HG03045 (cell line): ENCODE measurements around the gene NCK1.

Experiments used
- ATAC-seq: cut with Tn5 transposase; IDR thresholded peaks from one replicate; pipeline ENCODE4 v1.9.1; 2021; ENCODE audit warnings: mild to moderate bottlenecking, moderate library complexity; ENCODE audit not compliant: unreplicated experiment

NCK1 gene

GRCh38 chr3:136905549-136905948 is 43.5 kb downstream of the NCK1 start:
- ATAC-seq = no peak

DNA sequence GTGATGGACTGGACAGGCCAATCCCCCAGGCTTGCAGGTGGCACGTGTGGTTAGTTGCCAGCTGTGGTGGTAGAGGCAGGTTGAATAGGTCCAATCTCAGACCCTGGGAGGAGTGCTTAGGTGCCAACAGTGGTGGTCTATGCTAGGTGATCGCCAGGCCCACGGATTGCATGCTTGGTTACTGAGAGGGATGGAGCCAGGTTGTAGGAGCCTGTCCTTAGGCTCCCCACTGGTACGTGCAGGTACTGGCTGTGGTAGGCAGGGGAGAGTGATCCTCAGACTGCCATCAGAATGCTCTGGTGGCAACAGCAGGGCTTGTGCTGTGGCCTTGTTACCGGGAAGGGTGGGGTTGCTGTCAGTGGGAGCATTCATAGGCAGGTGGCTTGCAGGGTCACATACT is 44.7 kb downstream of the NCK1 start:
- no peak for ATAC-seq

DNA sequence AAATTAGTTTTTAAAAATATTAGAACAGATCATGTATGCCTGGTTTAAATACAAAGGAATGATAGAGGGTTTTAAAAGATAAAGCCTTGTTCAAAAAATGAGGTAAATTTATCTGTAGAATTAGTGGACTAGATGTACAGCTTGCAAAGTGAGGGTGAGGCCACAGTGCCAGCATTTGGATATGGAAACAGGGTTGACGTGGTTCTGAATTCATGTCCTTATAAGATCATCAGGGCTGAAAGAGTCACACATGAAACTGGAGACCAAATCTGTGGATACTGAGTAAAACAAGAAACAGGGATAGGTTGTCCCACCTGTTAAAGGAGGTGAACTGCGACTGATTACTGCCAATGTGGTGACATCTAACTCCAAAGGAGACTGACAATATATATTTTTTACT is 46.3 kb downstream of the NCK1 start:
- ATAC-seq = no peak

DNA sequence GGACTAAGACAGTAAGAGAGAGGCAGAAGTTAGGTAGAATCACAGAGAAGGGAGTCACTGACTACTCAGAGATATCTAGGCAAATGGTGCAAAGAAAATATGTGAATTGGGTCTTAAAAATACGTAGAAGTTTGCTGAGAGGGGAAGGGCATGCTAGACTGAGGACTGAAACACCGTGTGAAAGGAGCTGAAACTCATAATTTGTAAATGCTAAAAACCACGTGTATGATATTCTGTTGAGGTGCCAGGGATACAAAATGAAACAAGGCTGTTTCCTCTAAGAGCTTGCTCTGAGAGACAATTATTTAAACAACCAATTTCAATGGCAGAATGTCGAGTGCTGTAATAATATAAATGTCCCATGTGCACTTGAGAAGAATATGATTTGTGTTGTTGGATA is 47.2 kb downstream of the NCK1 start:
- ATAC-seq = no peak

- ATAC-seq = no peak
These were observed 48.7 kb downstream of the NCK1 start for GRCh38 chr3:136910697-136911096.

- ATAC-seq = no peak
These were observed 51.2 kb downstream of the NCK1 start for GRCh38 chr3:136913168-136913567.

DNA sequence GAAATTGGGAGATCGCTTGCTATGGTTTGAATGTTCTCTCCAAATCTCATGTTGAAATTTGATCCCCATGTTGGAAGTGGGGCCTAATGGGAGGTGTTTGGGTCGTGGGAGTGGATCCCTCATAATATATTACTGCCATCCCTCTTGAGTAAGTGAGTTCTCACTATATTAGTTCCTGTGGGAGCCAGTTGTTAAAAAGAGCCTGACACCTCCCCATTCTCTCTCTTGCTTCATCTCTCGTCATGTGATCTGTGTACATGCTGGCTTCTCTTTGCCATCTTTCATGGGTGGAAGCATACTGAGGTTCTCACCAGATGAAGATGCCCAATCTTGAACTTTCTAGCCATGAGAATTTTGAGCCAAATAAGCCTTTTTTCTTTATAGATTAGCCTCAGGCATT is 52.7 kb downstream of the NCK1 start:
- ATAC-seq = no peak

GRCh38 chr3:136916223-136916622 is 54.2 kb downstream of the NCK1 start:
- ATAC-seq = no peak

GRCh38 chr3:136919799-136920580 is 58.0 kb downstream of the NCK1 start:
- ATAC-seq = no peak

DNA sequence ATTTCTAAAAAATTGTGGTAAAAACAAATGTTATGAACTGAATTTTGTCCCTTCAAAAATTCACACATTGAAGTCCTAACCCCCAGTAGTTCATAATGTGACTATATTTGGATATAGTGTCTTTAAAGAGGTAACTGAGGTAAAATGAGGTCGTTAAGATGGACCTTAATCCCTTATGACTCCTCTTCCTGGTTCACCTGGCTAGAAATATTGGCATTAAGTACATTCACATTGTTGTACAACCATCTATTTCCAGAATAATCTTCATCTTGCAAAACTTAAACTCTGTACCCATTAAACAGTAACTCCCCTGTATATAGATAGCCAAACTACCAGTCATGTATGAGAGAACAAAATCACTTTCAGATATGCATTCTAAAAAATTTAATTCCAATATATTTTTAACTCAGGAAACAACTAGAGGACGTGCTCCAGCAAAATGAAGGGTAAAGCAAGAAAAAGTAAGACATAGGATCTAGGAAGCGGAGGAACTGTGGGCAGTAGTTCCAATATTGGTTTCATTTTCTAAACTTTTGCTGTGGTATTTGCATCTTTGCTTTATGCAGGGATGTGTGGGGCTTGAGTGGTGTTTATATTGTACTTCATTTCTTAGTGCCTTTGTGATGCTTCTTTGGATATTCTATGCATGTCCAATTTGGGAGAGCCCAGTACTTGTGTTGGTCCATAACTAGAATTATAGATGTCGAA is 59.0 kb downstream of the NCK1 start:
- no peak for ATAC-seq

- ATAC-seq = no peak
These were observed 63.6 kb downstream of the NCK1 start for GRCh38 chr3:136925425-136926190.

DNA sequence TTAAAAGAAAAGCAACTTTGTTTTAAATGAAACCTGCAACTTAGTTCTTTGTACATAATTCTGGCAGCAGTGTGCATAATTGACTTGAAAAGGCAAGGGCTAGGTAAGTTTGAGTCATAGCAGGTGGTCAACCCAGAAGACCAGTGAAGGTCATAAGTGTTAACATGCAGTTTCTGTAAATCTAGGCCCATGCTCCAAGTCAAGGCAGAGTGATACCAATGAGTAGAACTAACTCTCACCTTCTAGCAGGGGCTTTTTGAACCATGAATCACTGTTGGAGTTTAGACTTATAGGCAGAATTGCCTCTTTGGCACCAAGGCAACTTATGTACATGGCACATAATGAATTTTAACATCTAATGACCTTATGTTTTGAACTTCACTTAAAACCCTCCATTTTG is 66.2 kb downstream of the NCK1 start:
- no peak for ATAC-seq

- no peak for ATAC-seq
These were observed 68.1 kb downstream of the NCK1 start for GRCh38 chr3:136929977-136930670.

DNA sequence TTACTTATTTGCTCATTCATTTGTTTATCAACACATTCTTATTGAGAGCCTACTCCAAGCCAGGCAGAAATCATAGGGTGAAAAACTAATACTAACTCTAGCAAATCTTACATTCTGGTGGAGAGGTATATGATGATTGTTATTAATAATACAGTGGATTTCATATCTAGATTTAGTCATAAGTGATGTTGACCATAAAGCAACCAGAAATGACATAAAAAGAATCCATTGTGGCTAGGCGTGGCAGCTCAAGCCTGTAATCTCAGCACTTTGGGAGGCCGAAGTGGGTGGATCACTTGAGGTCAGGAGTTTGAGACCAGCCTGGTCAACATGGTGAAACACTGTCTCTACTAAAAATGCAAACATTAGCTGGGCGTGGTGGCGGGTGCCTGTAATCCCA is 69.6 kb downstream of the NCK1 start:
- ATAC-seq = no peak

- ATAC-seq = peak; percentile 55
These were observed 70.5 kb downstream of the NCK1 start for GRCh38 chr3:136932523-136932922.

DNA sequence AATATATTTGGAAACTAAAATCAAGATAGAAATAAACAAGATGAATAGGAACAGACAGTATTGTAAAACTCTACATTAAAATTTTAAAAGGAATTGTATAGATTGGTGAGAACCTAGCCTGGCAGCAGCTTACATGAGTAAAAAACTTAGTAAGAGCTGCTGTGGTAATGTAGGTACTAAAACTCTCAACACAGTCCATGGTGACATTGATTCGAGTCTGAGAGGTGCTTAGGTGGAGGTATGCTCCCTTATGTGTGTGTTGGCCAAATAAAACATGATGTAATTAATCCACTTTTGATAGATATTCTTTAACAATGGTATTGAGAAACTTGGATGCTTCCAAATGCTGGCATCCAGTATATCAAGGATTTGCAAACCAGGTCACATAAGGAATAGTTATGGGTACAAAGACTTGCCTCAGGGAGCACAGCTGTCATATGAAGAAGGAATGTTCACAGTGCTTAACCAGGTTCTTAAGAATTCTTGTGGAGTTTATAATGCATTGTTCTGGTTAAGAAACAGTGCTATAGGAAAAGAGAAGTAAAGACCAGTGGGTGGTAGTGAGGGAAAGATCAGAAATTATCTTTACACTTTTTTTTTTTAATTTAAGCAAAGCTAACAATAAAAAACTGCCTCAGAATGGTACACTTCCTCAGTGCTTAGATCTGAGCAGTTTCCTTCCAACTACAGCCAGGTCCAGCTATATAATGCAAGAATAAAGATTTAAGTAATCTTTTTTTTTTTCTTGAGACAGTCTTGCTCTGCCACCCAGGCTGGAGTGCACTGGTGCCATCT is 71.2 kb downstream of the NCK1 start:
- ATAC-seq = peak; percentile 19

DNA sequence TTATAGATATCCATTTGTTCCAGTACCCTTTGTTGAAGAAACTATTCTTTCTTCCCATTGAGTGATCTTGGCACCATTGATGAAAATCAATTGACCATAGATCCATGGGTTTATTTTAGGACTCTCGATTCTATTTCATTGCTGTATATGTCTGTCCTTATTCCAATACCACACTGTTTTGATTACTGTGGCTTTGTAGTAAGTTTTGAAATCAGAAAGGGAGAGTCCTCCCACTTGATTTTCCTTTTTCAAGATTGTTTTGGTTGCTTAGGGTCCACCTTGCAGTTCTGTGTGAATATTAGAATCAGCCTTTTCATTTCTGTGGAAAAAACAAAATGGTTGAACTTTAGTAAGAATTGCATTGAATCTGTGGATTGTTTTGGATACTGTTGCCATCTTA is 75.2 kb downstream of the NCK1 start:
- ATAC-seq = no peak

DNA sequence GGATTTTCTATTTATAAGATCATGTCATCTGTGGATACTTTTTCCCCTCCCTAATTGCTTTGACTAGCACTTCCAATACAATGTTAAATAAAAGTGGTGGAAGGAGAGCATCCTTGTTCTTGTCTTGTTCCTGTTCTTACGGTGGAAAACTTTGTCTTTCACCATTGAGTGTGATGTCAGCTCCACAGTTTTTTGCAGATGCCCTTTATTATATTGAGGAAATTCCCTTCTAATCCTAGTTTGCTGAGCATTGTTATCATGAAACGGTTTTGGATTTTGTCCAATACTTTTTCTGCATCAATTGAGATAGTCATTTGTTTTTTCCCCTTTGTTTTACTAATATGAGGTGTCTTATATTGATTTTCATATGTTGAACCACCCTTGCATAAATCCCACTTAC is 75.8 kb downstream of the NCK1 start:
- no peak for ATAC-seq

- ATAC-seq = no peak
These were observed 76.3 kb downstream of the NCK1 start for GRCh38 chr3:136938334-136938733.

- no peak for ATAC-seq
These were observed 77.5 kb downstream of the NCK1 start for GRCh38 chr3:136939489-136939888.
